Measurements from ENCODE around the gene NIPA2.
"Not testable (repeated sequence)": the region's sequence is repeated elsewhere in the genome, so short reads cannot be mapped to it uniquely, and the experiment has no call there.

NIPA2 gene

GRCh38 chr15:22838292-22839042 is at the start of gene NIPA2:
Gene NIPA2 (plus strand): TSS chr15:22838666. CDS start chr15:22851732, 13,066 bp downstream.
- in situ Hi-C loops (cut with MboI; ENCODE audit: low sequenced_read_pairs), result no loop called here

GRCh38 chr15:22794063-22794462 is 44.4 kb upstream of the NIPA2 start:
- in situ Hi-C loops (cut with MboI; ENCODE audit: low sequenced_read_pairs), result no loop called here

GRCh38 chr15:22794621-22795167 is 43.8 kb upstream of the NIPA2 start:
- in situ Hi-C loops (cut with MboI; ENCODE audit: low sequenced_read_pairs), result no loop called here

- in situ Hi-C loops (cut with MboI; ENCODE audit: low sequenced_read_pairs), result no loop called here
Measured at GRCh38 chr15:22795206-22796063, 43.0 kb upstream of the NIPA2 start.

- in situ Hi-C loops (cut with MboI; ENCODE audit: low sequenced_read_pairs), result no loop called here
Measured at GRCh38 chr15:22796079-22796478, 42.4 kb upstream of the NIPA2 start.

- in situ Hi-C loops (cut with MboI; ENCODE audit: low sequenced_read_pairs), result no loop called here
Measured at GRCh38 chr15:22799902-22800301, 38.6 kb upstream of the NIPA2 start.

- in situ Hi-C loops (cut with MboI; ENCODE audit: low sequenced_read_pairs), result not testable (repeated sequence)
Measured at GRCh38 chr15:22803006-22803405, 35.5 kb upstream of the NIPA2 start.

GRCh38 chr15:22806156-22806555 is 32.3 kb upstream of the NIPA2 start:
- in situ Hi-C loops (cut with MboI; ENCODE audit: low sequenced_read_pairs), result no loop called here

- in situ Hi-C loops (cut with MboI; ENCODE audit: low sequenced_read_pairs), result no loop called here
Measured at GRCh38 chr15:22806664-22807063, 31.8 kb upstream of the NIPA2 start.

GRCh38 chr15:22807831-22808230 is 30.6 kb upstream of the NIPA2 start:
- in situ Hi-C loops (cut with MboI; ENCODE audit: low sequenced_read_pairs), result not testable (repeated sequence)

- in situ Hi-C loops (cut with MboI; ENCODE audit: low sequenced_read_pairs), result no loop called here
Measured at GRCh38 chr15:22808240-22808639, 30.2 kb upstream of the NIPA2 start.

GRCh38 chr15:22808761-22809280 is 29.6 kb upstream of the NIPA2 start:
- in situ Hi-C loops (cut with MboI; ENCODE audit: low sequenced_read_pairs), result no loop called here

GRCh38 chr15:22810033-22810852 is 28.2 kb upstream of the NIPA2 start:
- in situ Hi-C loops (cut with MboI; ENCODE audit: low sequenced_read_pairs), result no loop called here

- in situ Hi-C loops (cut with MboI; ENCODE audit: low sequenced_read_pairs), result no loop called here
Measured at GRCh38 chr15:22810853-22811338, 27.6 kb upstream of the NIPA2 start.

- in situ Hi-C loops (cut with MboI; ENCODE audit: low sequenced_read_pairs), result no loop called here
Measured at GRCh38 chr15:22811640-22812039, 26.8 kb upstream of the NIPA2 start.

GRCh38 chr15:22813844-22814243 is 24.6 kb upstream of the NIPA2 start:
- in situ Hi-C loops (cut with MboI; ENCODE audit: low sequenced_read_pairs), result no loop called here

GRCh38 chr15:22815766-22816165 is 22.7 kb upstream of the NIPA2 start:
- in situ Hi-C loops (cut with MboI; ENCODE audit: low sequenced_read_pairs), result no loop called here

GRCh38 chr15:22819651-22820050 is 18.8 kb upstream of the NIPA2 start:
- in situ Hi-C loops (cut with MboI; ENCODE audit: low sequenced_read_pairs), result no loop called here

- in situ Hi-C loops (cut with MboI; ENCODE audit: low sequenced_read_pairs), result no loop called here
Measured at GRCh38 chr15:22823495-22824128, 14.9 kb upstream of the NIPA2 start.

- in situ Hi-C loops (cut with MboI; ENCODE audit: low sequenced_read_pairs), result no loop called here
Measured at GRCh38 chr15:22827125-22827524, 11.3 kb upstream of the NIPA2 start.
